H9 (cell line): Measurements from ENCODE around the gene ABCG1. TPM values are rescaled to one million over a fixed set of nuclear protein-coding genes. Genes with fewer than 3 reads are reported as not detected.

ENCODE experiments used
- DNase-seq: peaks from one replicate; pipeline ENCODE4 v3.0.0-alpha.2; 2017
- H2AFZ ChIP-seq: one replicate; pipeline ENCODE4 v1.6.1; 2013; ENCODE audit warnings: mild to moderate bottlenecking, low read length, control low read depth, moderate library complexity
- H2AK5ac ChIP-seq: 2 replicates; pipeline ENCODE4 v1.6.1; 2013; ENCODE audit warnings: low read length, control low read depth, mixed read lengths; ENCODE audit not compliant: insufficient read length
- H2BK120ac ChIP-seq: one replicate; pipeline ENCODE4 v1.6.1; 2013; ENCODE audit warnings: low read depth, mild to moderate bottlenecking, low read length, control low read depth, inconsistent platforms; ENCODE audit not compliant: poor library complexity, severe bottlenecking
- H2BK12ac ChIP-seq: 2 replicates; pipeline ENCODE4 v1.6.1; 2013; ENCODE audit warnings: low read length, control low read depth, mixed read lengths, low read depth; ENCODE audit not compliant: insufficient read length
- H2BK15ac ChIP-seq: 2 replicates; pipeline ENCODE4 v1.6.1; 2013; ENCODE audit warnings: low read depth, low read length, control low read depth
- H2BK20ac ChIP-seq: one replicate; pipeline ENCODE4 v1.6.1; 2013; ENCODE audit warnings: low read depth, mild to moderate bottlenecking, low read length, control low read depth, inconsistent platforms; ENCODE audit not compliant: poor library complexity, severe bottlenecking
- H2BK5ac ChIP-seq: 2 replicates; pipeline ENCODE4 v1.6.1; 2013; ENCODE audit warnings: low read length, control low read depth, mixed read lengths; ENCODE audit not compliant: insufficient read length
- H3K14ac ChIP-seq: 2 replicates; pipeline ENCODE4 v1.6.1; 2013; ENCODE audit warnings: low read length, control low read depth; ENCODE audit not compliant: insufficient read depth
- H3K18ac ChIP-seq: 2 replicates; pipeline ENCODE4 v1.6.1; 2013; ENCODE audit warnings: low read depth, mild to moderate bottlenecking, mixed read lengths, low read length, control low read depth; ENCODE audit not compliant: insufficient read length
- H3K23ac ChIP-seq: 2 replicates; pipeline ENCODE4 v1.6.1; 2013; ENCODE audit warnings: low read length, control low read depth, mixed read lengths, low read depth; ENCODE audit not compliant: insufficient read length
- H3K23me2 ChIP-seq: 2 replicates; pipeline ENCODE4 v1.6.1; 2013; ENCODE audit warnings: low read depth, mild to moderate bottlenecking, mixed read lengths, low read length, control low read depth; ENCODE audit not compliant: insufficient read length, poor library complexity, severe bottlenecking
- H3K27ac ChIP-seq: 2 replicates; pipeline ENCODE4 v1.5.1; 2013; ENCODE audit warnings: low read length, control low read depth, mixed read lengths, low read depth; ENCODE audit not compliant: insufficient read length
- H3K27me3 ChIP-seq: 2 replicates; pipeline ENCODE4 v1.6.1; 2013; ENCODE audit warnings: low read length, control low read depth, inconsistent platforms; ENCODE audit not compliant: insufficient read depth
- H3K4ac ChIP-seq: 2 replicates; pipeline ENCODE4 v1.6.1; 2013; ENCODE audit warnings: low read depth, mild to moderate bottlenecking, control low read depth, inconsistent platforms, low read length, moderate library complexity
- H3K4me1 ChIP-seq: 2 replicates; pipeline ENCODE4 v1.6.1; 2013; ENCODE audit warnings: low read length, control low read depth, inconsistent platforms; ENCODE audit not compliant: insufficient read depth
- H3K4me2 ChIP-seq: 2 replicates; pipeline ENCODE4 v1.6.1; 2013; ENCODE audit warnings: low read length, control low read depth, mixed read lengths; ENCODE audit not compliant: insufficient read length, insufficient read depth
- H3K56ac ChIP-seq: 2 replicates; pipeline ENCODE4 v1.6.1; 2013; ENCODE audit warnings: low read depth, mild to moderate bottlenecking, mixed read lengths, low read length, control low read depth; ENCODE audit not compliant: insufficient read length
- H3K79me1 ChIP-seq: 2 replicates; pipeline ENCODE4 v1.6.1; 2013; ENCODE audit warnings: low read depth, mild to moderate bottlenecking, moderate library complexity, low read length, control low read depth, inconsistent platforms; ENCODE audit not compliant: insufficient read depth, poor library complexity, severe bottlenecking
- H3K79me2 ChIP-seq: 2 replicates; pipeline ENCODE4 v1.6.1; 2013; ENCODE audit warnings: low read length, control low read depth, inconsistent platforms; ENCODE audit not compliant: insufficient read depth
- H3K9ac ChIP-seq: 2 replicates; pipeline ENCODE4 v1.6.1; 2013; ENCODE audit warnings: low read length, control low read depth, mixed read lengths; ENCODE audit not compliant: insufficient read length; ENCODE audit errors: extremely low read depth
- H3K9me3 ChIP-seq: one replicate; pipeline ENCODE4 v1.6.1; 2013; ENCODE audit warnings: low read depth, low read length, inconsistent platforms; ENCODE audit not compliant: control insufficient read depth
- H3T11ph ChIP-seq: one replicate; pipeline ENCODE4 v1.6.1; 2013; ENCODE audit warnings: mild to moderate bottlenecking, low read length, control low read depth, inconsistent platforms
- H4K20me1 ChIP-seq: one replicate; pipeline ENCODE4 v1.6.1; 2013; ENCODE audit not compliant: control insufficient read depth, insufficient read length, insufficient read depth
- H4K5ac ChIP-seq: 2 replicates; pipeline ENCODE4 v1.6.1; 2013; ENCODE audit warnings: low read depth, mild to moderate bottlenecking, mixed read lengths, low read length, control low read depth; ENCODE audit not compliant: insufficient read length
- H4K8ac ChIP-seq: replicated peaks from 2 replicates; pipeline ENCODE4 v1.6.1; 2013; ENCODE audit warnings: low read length, control low read depth, mixed read lengths, low read depth; ENCODE audit not compliant: insufficient read length
- H4K91ac ChIP-seq: 2 replicates; pipeline ENCODE4 v1.6.1; 2013; ENCODE audit warnings: low read depth, mild to moderate bottlenecking, moderate library complexity, mixed read lengths, low read length, control low read depth; ENCODE audit not compliant: insufficient read length
- H3K27ac Mint-ChIP-seq, 3 experiments: 2 replicates in 2 of 3; 3 replicates in 1 of 3; pipeline ENCODE4 v1.8.0; 2020 to 2021; ENCODE audit warnings: mixed read lengths in 3 of 3, mild to moderate bottlenecking in 1 of 3, moderate library complexity in 1 of 3
- H3K27me3 Mint-ChIP-seq: 2 replicates; pipeline ENCODE4 v1.8.0; 2021; ENCODE audit warnings: low read depth, mild to moderate bottlenecking, moderate library complexity, mixed read lengths
- H3K36me3 Mint-ChIP-seq, 3 experiments: 2 replicates in 2 of 3; 3 replicates in 1 of 3; pipeline ENCODE4 v1.8.0; 2020 to 2021; ENCODE audit warnings: low read depth in 3 of 3, mixed read lengths in 3 of 3; ENCODE audit not compliant: insufficient read depth in 1 of 3
- H3K4me1 Mint-ChIP-seq, 2 experiments: 2 replicates each; pipeline ENCODE4 v1.8.0; 2020; ENCODE audit warnings: mixed read lengths in 2 of 2
- H3K4me3 Mint-ChIP-seq, 2 experiments: 2 replicates in 1 of 2; 3 replicates in 1 of 2; pipeline ENCODE4 v1.8.0; 2020 to 2021; ENCODE audit warnings: mild to moderate bottlenecking in 2 of 2, mixed read lengths in 2 of 2, moderate library complexity in 1 of 2
- H3K9me3 Mint-ChIP-seq, 2 experiments: 2 replicates in 1 of 2; 3 replicates in 1 of 2; pipeline ENCODE4 v1.8.0; 2020; ENCODE audit warnings: mild to moderate bottlenecking in 2 of 2, mixed read lengths in 2 of 2, moderate library complexity in 1 of 2
- CTCF ChIP-seq: fragments of 200-600 bp; sonication (generic); conservative IDR thresholded peaks from 3 replicates; pipeline ENCODE4 v1.8.0; 2021; ENCODE audit warnings: antibody characterized with exemption, mild to moderate bottlenecking
- WGBS: extraction: QIAGEN DNeasy Blood & Tissue Kit; methylation state at CpG from one replicate; pipeline ENCODE4 v1.1.7; 2013; ENCODE audit warnings: missing lambda C conversion rate, low lambda C conversion rate, mixed read lengths; ENCODE audit not compliant: insufficient read length; ENCODE audit errors: extremely low coverage; 5-methylcytosine and 5-hydroxymethylcytosine counted together
- total RNA-seq: library from RNA; stranded (reverse); gene quantifications from 2 replicates; pipeline ENCODE4 v1.2.1, GENCODE V29; 2021

Gene ABCG1
- total RNA-seq, 1 experiment from 2014 or later = 0.83 TPM

- H3K9me3 Mint-ChIP-seq = no peaks in the 10 kb centered on the region
- H2BK20ac ChIP-seq = no peak overlapping the region
These were observed 17.8 kb downstream of the ABCG1 start for GRCh38 chr21:42236693-42237092.

More at GRCh38 chr21:42236693-42237092, 17.8 kb downstream of the ABCG1 start:
- Histone ChIP-seq H2AK5ac (no peak overlapping the region), H2BK12ac (no peak overlapping the region), H2BK5ac (no peak overlapping the region), H3K79me1 (no peaks in the 10 kb centered on the region), H4K5ac (no peak overlapping the region), H3K23me2 (no peaks in the 10 kb centered on the region), H3K9me3 (no peaks in the 10 kb centered on the region), H3T11ph (no peak overlapping the region), H3K18ac (no peak overlapping the region), H3K9ac (no peak overlapping the region), H3K27me3 (peaks cover 8% of the 10 kb centered on the region; the same call in 1 of the 2 replicates), H2BK15ac (no peak overlapping the region), H3K56ac (no peak overlapping the region), H3K4ac (no peak overlapping the region), H2BK120ac (no peak overlapping the region), H3K27ac (no peak overlapping the region), H3K23ac (no peak overlapping the region), H4K91ac (no peak overlapping the region), H4K8ac (no peak overlapping the region), H3K4me1 (no peaks in the 10 kb centered on the region; the same call in 1 of the 2 replicates), H3K14ac (no peak overlapping the region), H4K20me1 (no peaks in the 10 kb centered on the region), H3K79me2 (no peaks in the 10 kb centered on the region), H2AFZ (no peak overlapping the region), H3K4me2 (no peak overlapping the region)
- no peak overlapping the region for H3K4me3 Mint-ChIP-seq
- no peak for DNase-seq
- no peak overlapping the region for H3K27ac Mint-ChIP-seq
- H3K4me1 Mint-ChIP-seq = peaks cover 33 to 42% of the 10 kb centered on the region in 2 experiments
- WGBS = no CpG with 5 or more reads among the region's 3 CpGs
- no peak for TF ChIP-seq CTCF
- peaks cover 66% of the 10 kb centered on the region for H3K27me3 Mint-ChIP-seq
- no peaks in the 10 kb centered on the region for H3K36me3 Mint-ChIP-seq
